WTC11 (cell line): ENCODE measurements around the gene CAPN13. TPM values are rescaled to one million over a fixed set of nuclear protein-coding genes. Genes with fewer than 3 reads are reported as not detected.

ENCODE experiments used
- ATAC-seq: fragments of 200-7000 bp; cut with Tn5 transposase; 2 replicates; pipeline ENCODE4 v1.10.0; 2021; ENCODE audit warnings: mild to moderate bottlenecking, moderate library complexity
- CTCF ChIA-PET: fragments of 300-600 bp; sonication (Branson Sonifier 250); formaldehyde crosslinking; loops from one replicate; lab custom pipeline; 2021; ENCODE audit warnings: antibody characterized with exemption; lab: Charles Lee
- POLR2A ChIA-PET: fragments of 350-600 bp; sonication (Branson Sonifier 250); formaldehyde crosslinking; loops from one replicate; lab custom pipeline; 2021; ENCODE audit warnings: antibody characterized with exemption; lab: Charles Lee
- DNase-seq: peaks from one replicate; pipeline ENCODE4 v3.0.0; 2021; ENCODE audit warnings: low spot score
- H3K27ac Mint-ChIP-seq: 2 replicates; pipeline ENCODE4 v1.8.0; 2021; ENCODE audit warnings: mixed read lengths
- H3K27me3 Mint-ChIP-seq: 2 replicates; pipeline ENCODE4 v1.8.0; 2021; ENCODE audit warnings: low read depth, mild to moderate bottlenecking, moderate library complexity, mixed read lengths
- H3K36me3 Mint-ChIP-seq: 2 replicates; pipeline ENCODE4 v1.8.0; 2021; ENCODE audit warnings: mixed read lengths
- H3K4me1 Mint-ChIP-seq: 2 replicates; pipeline ENCODE4 v1.8.0; 2022; ENCODE audit warnings: mixed read lengths
- H3K4me3 Mint-ChIP-seq: 2 replicates; pipeline ENCODE4 v1.8.0; 2021; ENCODE audit warnings: mild to moderate bottlenecking, moderate library complexity, mixed read lengths
- H3K9me3 Mint-ChIP-seq: 2 replicates; pipeline ENCODE4 v1.8.0; 2021; ENCODE audit warnings: mixed read lengths
- AR ChIP-seq: fragments of 250-450 bp; sonication (Bioruptor Pico); IDR thresholded peaks from 2 replicates; pipeline ENCODE4 v1.9.0; 2021; ENCODE audit warnings: mild to moderate bottlenecking
- ATF1 ChIP-seq: sonication (generic); formaldehyde crosslinking; IDR thresholded peaks from 2 replicates; pipeline ENCODE4 v1.8.1; 2023; ENCODE audit warnings: mild to moderate bottlenecking, moderate library complexity, missing genetic modification reagents
- ATF3 ChIP-seq: sonication (generic); formaldehyde crosslinking; conservative IDR thresholded peaks from 2 replicates; pipeline ENCODE4 v1.8.1; 2022; ENCODE audit warnings: mild to moderate bottlenecking, missing genetic modification reagents
- ELF4 ChIP-seq: sonication (generic); formaldehyde crosslinking; IDR thresholded peaks from 2 replicates; pipeline ENCODE4 v1.8.1; 2022; ENCODE audit warnings: low read depth, mild to moderate bottlenecking, moderate library complexity, missing genetic modification reagents
- ESRRA ChIP-seq: sonication (generic); formaldehyde crosslinking; IDR thresholded peaks from 2 replicates; pipeline ENCODE4 v1.8.1; 2022; ENCODE audit warnings: mild to moderate bottlenecking, missing genetic modification reagents, borderline replicate concordance
- GABPB1 ChIP-seq: sonication (generic); formaldehyde crosslinking; IDR thresholded peaks from 2 replicates; pipeline ENCODE4 v1.8.1; 2023; ENCODE audit warnings: mild to moderate bottlenecking, missing genetic modification reagents
- JUN ChIP-seq: sonication (generic); formaldehyde crosslinking; IDR thresholded peaks from 2 replicates; pipeline ENCODE4 v1.8.0; 2023; ENCODE audit warnings: mild to moderate bottlenecking, missing genetic modification reagents
- MXD4 ChIP-seq: fragments of 250-450 bp; sonication (Bioruptor Pico); IDR thresholded peaks from 2 replicates; pipeline ENCODE4 v1.8.0; 2021; ENCODE audit warnings: mild to moderate bottlenecking, moderate library complexity, borderline replicate concordance
- NR2C2 ChIP-seq: sonication (generic); formaldehyde crosslinking; IDR thresholded peaks from 2 replicates; pipeline ENCODE4 v1.8.0; 2022; ENCODE audit warnings: mild to moderate bottlenecking, missing genetic modification reagents
- PRRX2 ChIP-seq: fragments of 250-450 bp; sonication (Bioruptor Pico); IDR thresholded peaks from 2 replicates; pipeline ENCODE4 v1.8.0; 2021; ENCODE audit warnings: mild to moderate bottlenecking
- RORB ChIP-seq: fragments of 250-450 bp; sonication (Bioruptor Pico); IDR thresholded peaks from 2 replicates; pipeline ENCODE4 v1.9.0; 2021; ENCODE audit warnings: mild to moderate bottlenecking
- SMAD3 ChIP-seq: sonication (generic); formaldehyde crosslinking; IDR thresholded peaks from 2 replicates; pipeline ENCODE4 v1.8.0; 2022; ENCODE audit warnings: missing genetic modification reagents, mild to moderate bottlenecking, borderline replicate concordance
- SMAD4 ChIP-seq: sonication (generic); formaldehyde crosslinking; IDR thresholded peaks from 2 replicates; pipeline ENCODE4 v1.8.0; 2022; ENCODE audit warnings: mild to moderate bottlenecking, missing genetic modification reagents
- USF1 ChIP-seq: sonication (generic); formaldehyde crosslinking; IDR thresholded peaks from 2 replicates; pipeline ENCODE4 v1.8.0; 2022; ENCODE audit warnings: mild to moderate bottlenecking, missing genetic modification reagents
- ZBTB21 ChIP-seq: sonication (generic); formaldehyde crosslinking; IDR thresholded peaks from 2 replicates; pipeline ENCODE4 v1.8.1; 2023; ENCODE audit warnings: mild to moderate bottlenecking, missing genetic modification reagents, borderline replicate concordance
- ZBTB43 ChIP-seq: sonication (generic); formaldehyde crosslinking; IDR thresholded peaks from 2 replicates; pipeline ENCODE4 v1.8.1; 2023; ENCODE audit warnings: mild to moderate bottlenecking, missing genetic modification reagents
- ZNF138 ChIP-seq: sonication (generic); formaldehyde crosslinking; conservative IDR thresholded peaks from 2 replicates; pipeline ENCODE4 v1.8.1; 2022; ENCODE audit warnings: mild to moderate bottlenecking, moderate library complexity, missing genetic modification reagents
- ZNF281 ChIP-seq: sonication (generic); formaldehyde crosslinking; IDR thresholded peaks from 2 replicates; pipeline ENCODE4 v1.8.0; 2023; ENCODE audit warnings: mild to moderate bottlenecking, missing genetic modification reagents
- ZNF416 ChIP-seq: fragments of 250-450 bp; sonication (Bioruptor Pico); IDR thresholded peaks from 2 replicates; pipeline ENCODE4 v1.9.0; 2021; ENCODE audit warnings: mild to moderate bottlenecking, inconsistent platforms
- ZNF425 ChIP-seq: fragments of 250-450 bp; sonication (Bioruptor Pico); conservative IDR thresholded peaks from 2 replicates; pipeline ENCODE4 v1.9.0; 2021; ENCODE audit warnings: mild to moderate bottlenecking
- ZNF532 ChIP-seq: fragments of 250-450 bp; sonication (Bioruptor Pico); IDR thresholded peaks from 2 replicates; pipeline ENCODE4 v1.9.0; 2021; ENCODE audit warnings: mild to moderate bottlenecking, borderline replicate concordance
- total RNA-seq: library from RNA; stranded (reverse); gene quantifications from 3 replicates; pipeline ENCODE4 v1.2.3, GENCODE V29; 2021

The CAPN13 gene
- total RNA-seq, 1 experiment from 2014 or later = 1.7 TPM

- H3K27ac Mint-ChIP-seq = no peak overlapping the region
- H3K27me3 Mint-ChIP-seq = no peaks in the 10 kb centered on the region
- DNase-seq (no peak), ATAC-seq (no peak)
- ChIA-PET POLR2A (no interaction called here), CTCF (interaction anchor here (1.0 kb wide), 1 partner anchor 70 kb away, joined by 3 read pairs; no protein-coding TSS in a partner anchor)
- no peak for TF ChIP-seq USF1
- TF ChIP-seq JUN (CRISPR knock-in tag) = no peak
- no peak for TF ChIP-seq ZBTB43 (CRISPR knock-in tag)
- TF ChIP-seq ATF3 = no peak
- TF ChIP-seq ELF4 (CRISPR knock-in tag) = no peak
- no peak for TF ChIP-seq AR (CRISPR knock-in tag)
- TF ChIP-seq MXD4 = no peak
- TF ChIP-seq GABPB1 = no peak
- no peaks in the 10 kb centered on the region for H3K36me3 Mint-ChIP-seq
- H3K4me1 Mint-ChIP-seq = no peaks in the 10 kb centered on the region
- no peak overlapping the region for H3K4me3 Mint-ChIP-seq
- H3K9me3 Mint-ChIP-seq = no peaks in the 10 kb centered on the region
Observed at GRCh38 chr2:30781451-30781850, 25.8 kb downstream of the CAPN13 start.

- H3K36me3 Mint-ChIP-seq = no peaks in the 10 kb centered on the region
- TF ChIP-seq SMAD4 (CRISPR knock-in tag) = no peak
- no peak for TF ChIP-seq ATF1 (CRISPR knock-in tag)
- TF ChIP-seq PRRX2 = no peak
- no peak for TF ChIP-seq ZNF138
- no peak for TF ChIP-seq ZNF281 (CRISPR knock-in tag)
- no peak for TF ChIP-seq SMAD3 (CRISPR knock-in tag)
- TF ChIP-seq ESRRA = no peak
- no peak for TF ChIP-seq ZNF416
- no peak for TF ChIP-seq ZNF425 (CRISPR knock-in tag)
- no peak for TF ChIP-seq NR2C2 (CRISPR knock-in tag)
- no peak for TF ChIP-seq ZNF532
- no peak for TF ChIP-seq ZBTB21
- TF ChIP-seq RORB (CRISPR knock-in tag) = no peak
- ATAC-seq (no peak), DNase-seq (no peak)
- no peaks in the 10 kb centered on the region for H3K4me1 Mint-ChIP-seq
- no peak overlapping the region for H3K4me3 Mint-ChIP-seq
- ChIA-PET CTCF (no interaction called here), POLR2A (no interaction called here)
- no peak overlapping the region for H3K27ac Mint-ChIP-seq
- H3K27me3 Mint-ChIP-seq = no peaks in the 10 kb centered on the region
- no peaks in the 10 kb centered on the region for H3K9me3 Mint-ChIP-seq
Observed at GRCh38 chr2:30780776-30781330, 26.4 kb downstream of the CAPN13 start.
